ENCODE measurements around the gene CAMSAP2. TPM values are rescaled to one million over a fixed set of nuclear protein-coding genes. Genes with fewer than 3 reads are reported as not detected.

CAMSAP2 gene
- total RNA-seq, 1 experiment from 2014 or later, result 25.0 TPM

DNA sequence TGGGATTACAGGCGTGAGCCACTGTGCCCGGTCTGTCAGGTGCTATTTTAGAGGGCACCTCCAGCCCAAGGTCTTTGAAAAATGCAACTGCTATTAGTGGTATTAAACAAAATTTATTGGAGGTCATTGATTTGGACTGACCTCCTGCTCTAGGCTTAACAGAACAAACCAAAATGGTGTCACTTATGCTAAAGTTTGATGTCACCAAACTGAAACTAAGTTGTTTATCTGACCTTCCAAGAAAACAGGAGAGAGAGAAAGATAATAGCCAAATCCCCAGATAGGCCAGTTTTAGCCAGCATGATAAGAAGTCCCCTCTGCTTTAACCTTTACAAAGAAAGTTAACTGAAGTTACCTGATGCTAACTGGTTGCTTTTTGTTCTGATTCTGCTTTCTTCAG is 147.9 kb downstream of the CAMSAP2 start:
- H3K36me3 ChIP-seq (ENCODE audit: control insufficient read depth in 1 of 2, insufficient read depth in 2 of 2, low read length in 2 of 2), result no peaks in the 10 kb centered on the region
- no peak overlapping the region for H3K27ac ChIP-seq (ENCODE audit: low read depth, low read length)
- peaks cover 3 to 19% of the 10 kb centered on the region in 2 experiments; a peak in 3 of 4 replicates for H3K4me1 ChIP-seq (ENCODE audit: control insufficient read depth in 1 of 2, insufficient read depth in 2 of 2, low read length in 2 of 2)
- RAD21 ChIA-PET (ENCODE audit: low non-redundant PET in 1 of 2, low total read pairs in 2 of 2, uncharacterized antibody in 2 of 2, unreplicated experiment in 2 of 2), result no interaction called here
- no peak overlapping the region for H2AFZ ChIP-seq (ENCODE audit: low read depth, low read length, poor library complexity, severe bottlenecking)
- ATAC-seq (no peak), DNase-seq (ENCODE audit: low read depth, low spot score) (no peak)
- no peaks in the 10 kb centered on the region for H3K27me3 ChIP-seq (ENCODE audit: insufficient read depth, low read length)
- no peaks in the 10 kb centered on the region for H3K9me3 ChIP-seq (ENCODE audit: control insufficient read depth in 1 of 2, insufficient read depth in 1 of 2, low read depth in 1 of 2, low read length in 2 of 2)
- H3K79me2 ChIP-seq (ENCODE audit: insufficient read depth, low read length), result no peaks in the 10 kb centered on the region
- H4K20me1 ChIP-seq (ENCODE audit: insufficient read depth), result no peaks in the 10 kb centered on the region
- no peak for TF ChIP-seq CBX3 (IDR thresholded peaks at IDR 0.05; ENCODE audit: low read depth)
- TF ChIP-seq, protein P1, sequence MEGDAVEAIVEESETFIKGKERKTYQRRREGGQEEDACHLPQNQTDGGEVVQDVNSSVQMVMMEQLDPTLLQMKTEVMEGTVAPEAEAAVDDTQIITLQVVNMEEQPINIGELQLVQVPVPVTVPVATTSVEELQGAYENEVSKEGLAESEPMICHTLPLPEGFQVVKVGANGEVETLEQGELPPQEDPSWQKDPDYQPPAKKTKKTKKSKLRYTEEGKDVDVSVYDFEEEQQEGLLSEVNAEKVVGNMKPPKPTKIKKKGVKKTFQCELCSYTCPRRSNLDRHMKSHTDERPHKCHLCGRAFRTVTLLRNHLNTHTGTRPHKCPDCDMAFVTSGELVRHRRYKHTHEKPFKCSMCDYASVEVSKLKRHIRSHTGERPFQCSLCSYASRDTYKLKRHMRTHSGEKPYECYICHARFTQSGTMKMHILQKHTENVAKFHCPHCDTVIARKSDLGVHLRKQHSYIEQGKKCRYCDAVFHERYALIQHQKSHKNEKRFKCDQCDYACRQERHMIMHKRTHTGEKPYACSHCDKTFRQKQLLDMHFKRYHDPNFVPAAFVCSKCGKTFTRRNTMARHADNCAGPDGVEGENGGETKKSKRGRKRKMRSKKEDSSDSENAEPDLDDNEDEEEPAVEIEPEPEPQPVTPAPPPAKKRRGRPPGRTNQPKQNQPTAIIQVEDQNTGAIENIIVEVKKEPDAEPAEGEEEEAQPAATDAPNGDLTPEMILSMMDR (IDR thresholded peaks at IDR 0.05 in 2 of 3, conservative IDR thresholded peaks at IDR 0.05 in 1 of 3; ENCODE audit: borderline replicate concordance in 1 of 3, insufficient read depth in 1 of 3, low read depth in 2 of 3, low read length in 2 of 3), result no peak
- no peak for TF ChIP-seq CEBPB (IDR thresholded peaks at IDR 0.05; ENCODE audit: low read depth)
- no peak for TF ChIP-seq EZH2 (IDR thresholded peaks at IDR 0.05)
- TF ChIP-seq, protein P2, sequence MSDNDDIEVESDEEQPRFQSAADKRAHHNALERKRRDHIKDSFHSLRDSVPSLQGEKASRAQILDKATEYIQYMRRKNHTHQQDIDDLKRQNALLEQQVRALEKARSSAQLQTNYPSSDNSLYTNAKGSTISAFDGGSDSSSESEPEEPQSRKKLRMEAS (IDR thresholded peaks at IDR 0.05), result no peak
- no peak for TF ChIP-seq FOSL1 (IDR thresholded peaks at IDR 0.05; ENCODE audit: low read depth)
- TF ChIP-seq EGR1 (IDR thresholded peaks at IDR 0.05; ENCODE audit: low read depth), result no peak
- TF ChIP-seq, protein P3, sequence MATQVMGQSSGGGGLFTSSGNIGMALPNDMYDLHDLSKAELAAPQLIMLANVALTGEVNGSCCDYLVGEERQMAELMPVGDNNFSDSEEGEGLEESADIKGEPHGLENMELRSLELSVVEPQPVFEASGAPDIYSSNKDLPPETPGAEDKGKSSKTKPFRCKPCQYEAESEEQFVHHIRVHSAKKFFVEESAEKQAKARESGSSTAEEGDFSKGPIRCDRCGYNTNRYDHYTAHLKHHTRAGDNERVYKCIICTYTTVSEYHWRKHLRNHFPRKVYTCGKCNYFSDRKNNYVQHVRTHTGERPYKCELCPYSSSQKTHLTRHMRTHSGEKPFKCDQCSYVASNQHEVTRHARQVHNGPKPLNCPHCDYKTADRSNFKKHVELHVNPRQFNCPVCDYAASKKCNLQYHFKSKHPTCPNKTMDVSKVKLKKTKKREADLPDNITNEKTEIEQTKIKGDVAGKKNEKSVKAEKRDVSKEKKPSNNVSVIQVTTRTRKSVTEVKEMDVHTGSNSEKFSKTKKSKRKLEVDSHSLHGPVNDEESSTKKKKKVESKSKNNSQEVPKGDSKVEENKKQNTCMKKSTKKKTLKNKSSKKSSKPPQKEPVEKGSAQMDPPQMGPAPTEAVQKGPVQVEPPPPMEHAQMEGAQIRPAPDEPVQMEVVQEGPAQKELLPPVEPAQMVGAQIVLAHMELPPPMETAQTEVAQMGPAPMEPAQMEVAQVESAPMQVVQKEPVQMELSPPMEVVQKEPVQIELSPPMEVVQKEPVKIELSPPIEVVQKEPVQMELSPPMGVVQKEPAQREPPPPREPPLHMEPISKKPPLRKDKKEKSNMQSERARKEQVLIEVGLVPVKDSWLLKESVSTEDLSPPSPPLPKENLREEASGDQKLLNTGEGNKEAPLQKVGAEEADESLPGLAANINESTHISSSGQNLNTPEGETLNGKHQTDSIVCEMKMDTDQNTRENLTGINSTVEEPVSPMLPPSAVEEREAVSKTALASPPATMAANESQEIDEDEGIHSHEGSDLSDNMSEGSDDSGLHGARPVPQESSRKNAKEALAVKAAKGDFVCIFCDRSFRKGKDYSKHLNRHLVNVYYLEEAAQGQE (IDR thresholded peaks at IDR 0.05; ENCODE audit: low read depth), result no peak
- no peak for TF ChIP-seq ZFX (IDR thresholded peaks at IDR 0.05)
- no peak for TF ChIP-seq TCF7L2 (IDR thresholded peaks at IDR 0.05; ENCODE audit: borderline replicate concordance, extremely low read depth, insufficient read depth, insufficient read length)
- TF ChIP-seq ZNF274 (IDR thresholded peaks at IDR 0.05; ENCODE audit: low read depth, low read length), result no peak
- no peak for TF ChIP-seq EZH2phosphoT487 (IDR thresholded peaks at IDR 0.05; ENCODE audit: borderline replicate concordance)
- TF ChIP-seq SP1 (IDR thresholded peaks at IDR 0.05; ENCODE audit: low read depth), result no peak
- no peak for TF ChIP-seq SIN3A (IDR thresholded peaks at IDR 0.05; ENCODE audit: low read depth)
- TF ChIP-seq SRF (IDR thresholded peaks at IDR 0.05; ENCODE audit: low read depth), result no peak
- TF ChIP-seq, protein P4, sequence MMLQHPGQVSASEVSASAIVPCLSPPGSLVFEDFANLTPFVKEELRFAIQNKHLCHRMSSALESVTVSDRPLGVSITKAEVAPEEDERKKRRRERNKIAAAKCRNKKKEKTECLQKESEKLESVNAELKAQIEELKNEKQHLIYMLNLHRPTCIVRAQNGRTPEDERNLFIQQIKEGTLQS (IDR thresholded peaks at IDR 0.05), result no peak
- no peak overlapping the region for H3K9ac ChIP-seq (ENCODE audit: low read length)
- no peak overlapping the region for H3K4me2 ChIP-seq (ENCODE audit: low read length)
- intact Hi-C loops (cut with micrococcal nuclease), result no loop called here
- H3K9me2 ChIP-seq (ENCODE audit: insufficient read depth), result no peaks in the 10 kb centered on the region
- POLR2A ChIA-PET, result no interaction called here
- no peak overlapping the region for H3K4me3 ChIP-seq (replicated peaks in 1 of 2; ENCODE audit: low read depth in 1 of 2, low read length in 2 of 2)
- CTCF ChIA-PET, result no interaction called here
- BruUV-seq (replicated peaks), result no TSS peak
